ENCODE measurements around the gene PAEP. TPM values are rescaled to one million over a fixed set of nuclear protein-coding genes. Genes with fewer than 3 reads are reported as not detected.
"Not testable (repeated sequence)": the region's sequence is repeated elsewhere in the genome, so short reads cannot be mapped to it uniquely, and the experiment has no call there.

The PAEP gene
- total RNA-seq, 2 experiments from 2014 or later, result not detected

- no peak overlapping the region for H3K27ac Mint-ChIP-seq
- peaks cover 8% of the 10 kb centered on the region for H3K27me3 Mint-ChIP-seq
- POLR2A ChIA-PET, result no interaction called here
- ATAC-seq (no peak), DNase-seq (no peak)
- no peaks in the 10 kb centered on the region for H3K9me3 Mint-ChIP-seq (ENCODE audit: low read depth)
- H3K36me3 Mint-ChIP-seq (ENCODE audit: low read depth), result no peaks in the 10 kb centered on the region
- H3K4me3 Mint-ChIP-seq, result no peak overlapping the region
- intact Hi-C loops (cut with DNase I, micrococcal nuclease), result no loop called here
- CTCF ChIA-PET, result no interaction called here
- H3K4me1 Mint-ChIP-seq, result no peaks in the 10 kb centered on the region
These were observed 31.4 kb upstream of the PAEP start for GRCh38 chr9:135530146-135530545.

- DNase-seq (no peak), ATAC-seq (no peak)
- CTCF ChIA-PET, result interaction anchor here (0.8 kb wide), 1 partner anchor 11 kb away, joined by 3 read pairs; no protein-coding TSS in a partner anchor
- POLR2A ChIA-PET, result no interaction called here
- Mint-ChIP-seq H3K27me3 (peaks cover 8% of the 10 kb centered on the region), H3K4me1 (no peaks in the 10 kb centered on the region), H3K4me3 (no peak overlapping the region), H3K36me3 (ENCODE audit: low read depth) (no peaks in the 10 kb centered on the region), H3K27ac (no peak overlapping the region), H3K9me3 (ENCODE audit: low read depth) (no peaks in the 10 kb centered on the region)
- intact Hi-C loops (cut with DNase I, micrococcal nuclease), result no loop called here
These were observed 30.5 kb upstream of the PAEP start for GRCh38 chr9:135531096-135531495.

- no peak overlapping the region for H3K27ac Mint-ChIP-seq
- no peak for ATAC-seq
- POLR2A ChIA-PET, result no interaction called here
These were observed 28.4 kb upstream of the PAEP start for GRCh38 chr9:135533113-135533512.

GRCh38 chr9:135533674-135534073, 27.9 kb upstream of the PAEP start:
- CTCF ChIA-PET, result no interaction called here
- no peak for ATAC-seq

More at GRCh38 chr9:135533113-135533512, 28.4 kb upstream of the PAEP start:
- no peak for DNase-seq
- CTCF ChIA-PET, result no interaction called here
- intact Hi-C loops (cut with DNase I, micrococcal nuclease), result no loop called here
- Mint-ChIP-seq H3K9me3 (ENCODE audit: low read depth) (no peaks in the 10 kb centered on the region), H3K4me3 (no peak overlapping the region), H3K4me1 (no peaks in the 10 kb centered on the region), H3K27me3 (peaks cover 16% of the 10 kb centered on the region), H3K36me3 (ENCODE audit: low read depth) (no peaks in the 10 kb centered on the region)

GRCh38 chr9:135534192-135534711, 27.3 kb upstream of the PAEP start:
- POLR2A ChIA-PET; ATAC-seq; CTCF ChIA-PET; H3K27ac Mint-ChIP-seq; intact Hi-C loops (cut with DNase I, micrococcal nuclease); H3K36me3 Mint-ChIP-seq (ENCODE audit: low read depth); H3K4me3 Mint-ChIP-seq; DNase-seq; H3K4me1 Mint-ChIP-seq; H3K9me3 Mint-ChIP-seq (ENCODE audit: low read depth): not testable (repeated sequence)
- peaks cover 23% of the 10 kb centered on the region for H3K27me3 Mint-ChIP-seq

More at GRCh38 chr9:135533674-135534073, 27.9 kb upstream of the PAEP start:
- Mint-ChIP-seq H3K27me3 (peaks cover 20% of the 10 kb centered on the region), H3K36me3 (ENCODE audit: low read depth) (no peaks in the 10 kb centered on the region), H3K9me3 (ENCODE audit: low read depth) (no peaks in the 10 kb centered on the region), H3K4me3 (no peak overlapping the region), H3K4me1 (no peaks in the 10 kb centered on the region), H3K27ac (no peak overlapping the region)
- POLR2A ChIA-PET, result no interaction called here
- DNase-seq, result no peak
- intact Hi-C loops (cut with DNase I, micrococcal nuclease), result no loop called here

GRCh38 chr9:135534826-135535225, 26.7 kb upstream of the PAEP start:
- H3K36me3 Mint-ChIP-seq (ENCODE audit: low read depth); ATAC-seq; H3K27ac Mint-ChIP-seq; H3K4me1 Mint-ChIP-seq; H3K4me3 Mint-ChIP-seq; POLR2A ChIA-PET; H3K9me3 Mint-ChIP-seq (ENCODE audit: low read depth); CTCF ChIA-PET; DNase-seq; intact Hi-C loops (cut with DNase I, micrococcal nuclease): not testable (repeated sequence)
- H3K27me3 Mint-ChIP-seq, result peaks cover 26% of the 10 kb centered on the region

GRCh38 chr9:135535631-135536030, 25.9 kb upstream of the PAEP start:
- peaks cover 30% of the 10 kb centered on the region for H3K27me3 Mint-ChIP-seq
- H3K27ac Mint-ChIP-seq; H3K9me3 Mint-ChIP-seq (ENCODE audit: low read depth); DNase-seq; H3K4me3 Mint-ChIP-seq; H3K4me1 Mint-ChIP-seq; ATAC-seq; POLR2A ChIA-PET; H3K36me3 Mint-ChIP-seq (ENCODE audit: low read depth); intact Hi-C loops (cut with DNase I, micrococcal nuclease); CTCF ChIA-PET: not testable (repeated sequence)

- ChIA-PET CTCF (no interaction called here), POLR2A (no interaction called here)
- intact Hi-C loops (cut with DNase I, micrococcal nuclease), result no loop called here
- Mint-ChIP-seq H3K36me3 (ENCODE audit: low read depth) (no peaks in the 10 kb centered on the region), H3K4me3 (no peak overlapping the region), H3K4me1 (no peaks in the 10 kb centered on the region), H3K27ac (no peak overlapping the region), H3K9me3 (ENCODE audit: low read depth) (no peaks in the 10 kb centered on the region), H3K27me3 (peaks cover 30% of the 10 kb centered on the region)
- DNase-seq, result peak; percentile 27
- no peak for ATAC-seq
These were observed 25.3 kb upstream of the PAEP start for GRCh38 chr9:135536216-135536615.

- POLR2A ChIA-PET; H3K9me3 Mint-ChIP-seq (ENCODE audit: low read depth); ATAC-seq; DNase-seq; CTCF ChIA-PET; H3K27ac Mint-ChIP-seq; H3K36me3 Mint-ChIP-seq (ENCODE audit: low read depth); H3K4me3 Mint-ChIP-seq; H3K4me1 Mint-ChIP-seq; intact Hi-C loops (cut with DNase I, micrococcal nuclease): not testable (repeated sequence)
- H3K27me3 Mint-ChIP-seq, result peaks cover 15% of the 10 kb centered on the region
These were observed 18.2 kb upstream of the PAEP start for GRCh38 chr9:135543262-135543894.

- Mint-ChIP-seq H3K4me3 (no peak overlapping the region), H3K9me3 (ENCODE audit: low read depth) (no peaks in the 10 kb centered on the region), H3K27ac (no peak overlapping the region), H3K36me3 (ENCODE audit: low read depth) (no peaks in the 10 kb centered on the region), H3K27me3 (peaks cover 5% of the 10 kb centered on the region), H3K4me1 (no peaks in the 10 kb centered on the region)
- no peak for DNase-seq
- no peak for ATAC-seq
- intact Hi-C loops (cut with DNase I, micrococcal nuclease), result no loop called here
- POLR2A ChIA-PET, result no interaction called here
- CTCF ChIA-PET, result no interaction called here
These were observed 16.4 kb upstream of the PAEP start for GRCh38 chr9:135544981-135545635.

- POLR2A ChIA-PET, H3K27me3 Mint-ChIP-seq, ATAC-seq: not testable (repeated sequence)
These were observed 15.8 kb upstream of the PAEP start, which contains the start of gene OBP2A for GRCh38 chr9:135545646-135546176. OBP2A (plus strand) TSS chr9:135546126; CDS start chr9:135546181, 55 bp downstream.

More at GRCh38 chr9:135545646-135546176, 15.8 kb upstream of the PAEP start, which contains the start of gene OBP2A:
- intact Hi-C loops (cut with DNase I, micrococcal nuclease); H3K4me1 Mint-ChIP-seq; H3K4me3 Mint-ChIP-seq; H3K36me3 Mint-ChIP-seq (ENCODE audit: low read depth); DNase-seq; H3K9me3 Mint-ChIP-seq (ENCODE audit: low read depth); CTCF ChIA-PET; H3K27ac Mint-ChIP-seq: not testable (repeated sequence)

Data from activated CD4-positive, alpha-beta T cell treated with anti-CD3 and anti-CD28 coated beads for 36 hours (primary cell).